HCT116 (cell line): ENCODE measurements around the gene SEC24C.

ENCODE experiments used
- CBX3 ChIP-seq: IDR thresholded peaks from 2 replicates; pipeline ENCODE4 v1.6.1; 2012; ENCODE audit warnings: low read depth
- CEBPB ChIP-seq: IDR thresholded peaks from 2 replicates; pipeline ENCODE4 v1.6.1; 2012; ENCODE audit warnings: low read depth
- POLR2A ChIP-seq: IDR thresholded peaks from 2 replicates; pipeline ENCODE4 v1.7.0; 2011; ENCODE audit warnings: borderline replicate concordance; ENCODE audit not compliant: insufficient read depth, insufficient read length; ENCODE audit errors: extremely low read depth
- POLR2AphosphoS5 ChIP-seq: IDR thresholded peaks from 2 replicates; pipeline ENCODE4 v1.6.1; 2011; ENCODE audit warnings: mild to moderate bottlenecking, low read depth, low read length, moderate library complexity
- RAD21 ChIP-seq: IDR thresholded peaks from 2 replicates; pipeline ENCODE4 v1.6.1; 2012; ENCODE audit warnings: low read depth, mild to moderate bottlenecking
- SIN3A ChIP-seq: IDR thresholded peaks from 2 replicates; pipeline ENCODE4 v1.6.1; 2012; ENCODE audit warnings: low read depth
- SP1 ChIP-seq: IDR thresholded peaks from 2 replicates; pipeline ENCODE4 v1.6.1; 2012; ENCODE audit warnings: low read depth
- TF ChIP-seq, protein P1 (sequence below), 3 experiments: fragments of 200-600 bp in 1 of 3; sonication (generic) in 1 of 3; IDR thresholded peaks in 2 of 3; conservative IDR thresholded peaks in 1 of 3; 2 replicates each; pipeline ENCODE4 v1.5.1; 2012 to 2017; ENCODE audit warnings: low read depth in 2 of 3, low read length in 2 of 3, antibody characterized with exemption in 1 of 3, borderline replicate concordance in 1 of 3, control low read depth in 1 of 3, mild to moderate bottlenecking in 1 of 3, mixed read lengths in 1 of 3, mixed run types in 1 of 3, moderate library complexity in 1 of 3; ENCODE audit not compliant: insufficient read depth in 1 of 3
- TF ChIP-seq, protein P2 (sequence below): IDR thresholded peaks from 2 replicates; pipeline ENCODE4 v1.6.1; 2012; ENCODE audit warnings: low read depth

GRCh38 chr10:73810358-73810734, 66.2 kb downstream of the SEC24C start:
- TF ChIP-seq CEBPB (no peak), CBX3 (no peak), POLR2A (no peak), SP1 (no peak), POLR2AphosphoS5 (no peak), SIN3A (no peak), RAD21 (no peak)
- TF ChIP-seq, protein P1, sequence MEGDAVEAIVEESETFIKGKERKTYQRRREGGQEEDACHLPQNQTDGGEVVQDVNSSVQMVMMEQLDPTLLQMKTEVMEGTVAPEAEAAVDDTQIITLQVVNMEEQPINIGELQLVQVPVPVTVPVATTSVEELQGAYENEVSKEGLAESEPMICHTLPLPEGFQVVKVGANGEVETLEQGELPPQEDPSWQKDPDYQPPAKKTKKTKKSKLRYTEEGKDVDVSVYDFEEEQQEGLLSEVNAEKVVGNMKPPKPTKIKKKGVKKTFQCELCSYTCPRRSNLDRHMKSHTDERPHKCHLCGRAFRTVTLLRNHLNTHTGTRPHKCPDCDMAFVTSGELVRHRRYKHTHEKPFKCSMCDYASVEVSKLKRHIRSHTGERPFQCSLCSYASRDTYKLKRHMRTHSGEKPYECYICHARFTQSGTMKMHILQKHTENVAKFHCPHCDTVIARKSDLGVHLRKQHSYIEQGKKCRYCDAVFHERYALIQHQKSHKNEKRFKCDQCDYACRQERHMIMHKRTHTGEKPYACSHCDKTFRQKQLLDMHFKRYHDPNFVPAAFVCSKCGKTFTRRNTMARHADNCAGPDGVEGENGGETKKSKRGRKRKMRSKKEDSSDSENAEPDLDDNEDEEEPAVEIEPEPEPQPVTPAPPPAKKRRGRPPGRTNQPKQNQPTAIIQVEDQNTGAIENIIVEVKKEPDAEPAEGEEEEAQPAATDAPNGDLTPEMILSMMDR (IDR thresholded peaks at IDR 0.05 in 2 of 3, conservative IDR thresholded peaks at IDR 0.05 in 1 of 3; ENCODE audit: borderline replicate concordance in 1 of 3, insufficient read depth in 1 of 3, low read depth in 2 of 3, low read length in 2 of 3) = no peak
- TF ChIP-seq, protein P2, sequence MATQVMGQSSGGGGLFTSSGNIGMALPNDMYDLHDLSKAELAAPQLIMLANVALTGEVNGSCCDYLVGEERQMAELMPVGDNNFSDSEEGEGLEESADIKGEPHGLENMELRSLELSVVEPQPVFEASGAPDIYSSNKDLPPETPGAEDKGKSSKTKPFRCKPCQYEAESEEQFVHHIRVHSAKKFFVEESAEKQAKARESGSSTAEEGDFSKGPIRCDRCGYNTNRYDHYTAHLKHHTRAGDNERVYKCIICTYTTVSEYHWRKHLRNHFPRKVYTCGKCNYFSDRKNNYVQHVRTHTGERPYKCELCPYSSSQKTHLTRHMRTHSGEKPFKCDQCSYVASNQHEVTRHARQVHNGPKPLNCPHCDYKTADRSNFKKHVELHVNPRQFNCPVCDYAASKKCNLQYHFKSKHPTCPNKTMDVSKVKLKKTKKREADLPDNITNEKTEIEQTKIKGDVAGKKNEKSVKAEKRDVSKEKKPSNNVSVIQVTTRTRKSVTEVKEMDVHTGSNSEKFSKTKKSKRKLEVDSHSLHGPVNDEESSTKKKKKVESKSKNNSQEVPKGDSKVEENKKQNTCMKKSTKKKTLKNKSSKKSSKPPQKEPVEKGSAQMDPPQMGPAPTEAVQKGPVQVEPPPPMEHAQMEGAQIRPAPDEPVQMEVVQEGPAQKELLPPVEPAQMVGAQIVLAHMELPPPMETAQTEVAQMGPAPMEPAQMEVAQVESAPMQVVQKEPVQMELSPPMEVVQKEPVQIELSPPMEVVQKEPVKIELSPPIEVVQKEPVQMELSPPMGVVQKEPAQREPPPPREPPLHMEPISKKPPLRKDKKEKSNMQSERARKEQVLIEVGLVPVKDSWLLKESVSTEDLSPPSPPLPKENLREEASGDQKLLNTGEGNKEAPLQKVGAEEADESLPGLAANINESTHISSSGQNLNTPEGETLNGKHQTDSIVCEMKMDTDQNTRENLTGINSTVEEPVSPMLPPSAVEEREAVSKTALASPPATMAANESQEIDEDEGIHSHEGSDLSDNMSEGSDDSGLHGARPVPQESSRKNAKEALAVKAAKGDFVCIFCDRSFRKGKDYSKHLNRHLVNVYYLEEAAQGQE = no peak
